ENCODE measurements around the gene AGPAT1. TPM values are rescaled to one million over a fixed set of nuclear protein-coding genes. Genes with fewer than 3 reads are reported as not detected.
"Not testable (repeated sequence)": the region's sequence is repeated elsewhere in the genome, so short reads cannot be mapped to it uniquely, and the experiment has no call there.

Gene AGPAT1
- total RNA-seq, 1 experiment from 2014 or later, result 108 TPM

GRCh38 chr6:32188381-32189068 lies 12.6 kb upstream of the AGPAT1 start:
- Histone ChIP-seq H3K36me3 (ENCODE audit: insufficient read depth, low read length, poor library complexity, severe bottlenecking) (peaks cover 27% of the 10 kb centered on the region), H3K27me3 (replicated peaks; ENCODE audit: insufficient read depth, low read depth, low read length, poor library complexity) (no peaks in the 10 kb centered on the region), H3K27ac (ENCODE audit: low read depth, low read length, poor library complexity, severe bottlenecking) (peak overlapping the region; percentile 94), H3K9me3 (ENCODE audit: low read depth, low read length, poor library complexity, severe bottlenecking) (no peaks in the 10 kb centered on the region), H3K4me1 (ENCODE audit: insufficient read depth, low read length, poor library complexity, severe bottlenecking) (peaks cover 20% of the 10 kb centered on the region), H3K4me3 (ENCODE audit: low read depth, low read length, poor library complexity, severe bottlenecking) (peak overlapping the region; percentile 69)
- TF ChIP-seq EZH2 (IDR thresholded peaks at IDR 0.05; ENCODE audit: borderline replicate concordance, low read depth, low read length, poor library complexity, severe bottlenecking) (no peak), CTCF (conservative IDR thresholded peaks at IDR 0.05; ENCODE audit: low read depth, low read length) (no peak)
- intact Hi-C loops (cut with micrococcal nuclease; ENCODE audit: unreplicated experiment), result no loop called here
- no TSS peak for BruUV-seq (replicated peaks)
- no peak for DNase-seq (ENCODE audit: low spot score)
- ChIA-PET POLR2A (ENCODE audit: low non-redundant PET) (no interaction called here), CTCF (no interaction called here)

- CTCF ChIA-PET; DNase-seq (ENCODE audit: low spot score); POLR2A ChIA-PET (ENCODE audit: low non-redundant PET); H3K9me3 ChIP-seq (ENCODE audit: low read depth, low read length, poor library complexity, severe bottlenecking); intact Hi-C loops (cut with micrococcal nuclease; ENCODE audit: unreplicated experiment); H3K27me3 ChIP-seq (replicated peaks; ENCODE audit: insufficient read depth, low read depth, low read length, poor library complexity); BruUV-seq (replicated peaks): not testable (repeated sequence)
- peak overlapping the region; percentile 69 for H3K4me3 ChIP-seq (ENCODE audit: low read depth, low read length, poor library complexity, severe bottlenecking)
- H3K36me3 ChIP-seq (ENCODE audit: insufficient read depth, low read length, poor library complexity, severe bottlenecking), result peaks cover 33% of the 10 kb centered on the region
- H3K27ac ChIP-seq (ENCODE audit: low read depth, low read length, poor library complexity, severe bottlenecking), result peak overlapping the region; percentile 94
- H3K4me1 ChIP-seq (ENCODE audit: insufficient read depth, low read length, poor library complexity, severe bottlenecking), result peaks cover 18% of the 10 kb centered on the region
These were observed 12.0 kb upstream of the AGPAT1 start for GRCh38 chr6:32187725-32188380.

GRCh38 chr6:32187009-32187709 lies 11.3 kb upstream of the AGPAT1 start:
- Histone ChIP-seq H3K4me1 (ENCODE audit: insufficient read depth, low read length, poor library complexity, severe bottlenecking) (peaks cover 11% of the 10 kb centered on the region), H3K27me3 (replicated peaks; ENCODE audit: insufficient read depth, low read depth, low read length, poor library complexity) (no peaks in the 10 kb centered on the region), H3K9me3 (ENCODE audit: low read depth, low read length, poor library complexity, severe bottlenecking) (no peaks in the 10 kb centered on the region), H3K27ac (ENCODE audit: low read depth, low read length, poor library complexity, severe bottlenecking) (peak overlapping the region; percentile 32), H3K36me3 (ENCODE audit: insufficient read depth, low read length, poor library complexity, severe bottlenecking) (peaks cover 39% of the 10 kb centered on the region), H3K4me3 (ENCODE audit: low read depth, low read length, poor library complexity, severe bottlenecking) (no peak overlapping the region)
- no peak for TF ChIP-seq CTCF (conservative IDR thresholded peaks at IDR 0.05; ENCODE audit: low read depth, low read length)
- no peak for TF ChIP-seq EZH2 (IDR thresholded peaks at IDR 0.05; ENCODE audit: borderline replicate concordance, low read depth, low read length, poor library complexity, severe bottlenecking)
- DNase-seq (ENCODE audit: low spot score), result no peak
- CTCF ChIA-PET, result no interaction called here
- no TSS peak for BruUV-seq (replicated peaks)
- intact Hi-C loops (cut with micrococcal nuclease; ENCODE audit: unreplicated experiment), result no loop called here
- POLR2A ChIA-PET (ENCODE audit: low non-redundant PET), result no interaction called here

GRCh38 chr6:32186151-32186840 lies 10.4 kb upstream of the AGPAT1 start:
- POLR2A ChIA-PET (ENCODE audit: low non-redundant PET), result interaction anchor here (0.7 kb wide), 1 partner anchor 1455 kb away, joined by 8 read pairs; no protein-coding TSS in a partner anchor
- CTCF ChIA-PET; H3K4me3 ChIP-seq (ENCODE audit: low read depth, low read length, poor library complexity, severe bottlenecking); H3K9me3 ChIP-seq (ENCODE audit: low read depth, low read length, poor library complexity, severe bottlenecking); H3K4me1 ChIP-seq (ENCODE audit: insufficient read depth, low read length, poor library complexity, severe bottlenecking); H3K27me3 ChIP-seq (replicated peaks; ENCODE audit: insufficient read depth, low read depth, low read length, poor library complexity); intact Hi-C loops (cut with micrococcal nuclease; ENCODE audit: unreplicated experiment); BruUV-seq (replicated peaks); DNase-seq (ENCODE audit: low spot score): not testable (repeated sequence)
- peaks cover 43% of the 10 kb centered on the region for H3K36me3 ChIP-seq (ENCODE audit: insufficient read depth, low read length, poor library complexity, severe bottlenecking)
- peak overlapping the region; percentile 42 for H3K27ac ChIP-seq (ENCODE audit: low read depth, low read length, poor library complexity, severe bottlenecking)

- CTCF ChIA-PET, result interaction anchor here (0.6 kb wide), 2 partner anchors 644 to 1859 kb away, joined by 4 to 6 read pairs; no protein-coding TSS in a partner anchor
- H3K4me1 ChIP-seq (ENCODE audit: insufficient read depth, low read length, poor library complexity, severe bottlenecking); intact Hi-C loops (cut with micrococcal nuclease; ENCODE audit: unreplicated experiment); H3K4me3 ChIP-seq (ENCODE audit: low read depth, low read length, poor library complexity, severe bottlenecking); H3K27me3 ChIP-seq (replicated peaks; ENCODE audit: insufficient read depth, low read depth, low read length, poor library complexity); BruUV-seq (replicated peaks); H3K9me3 ChIP-seq (ENCODE audit: low read depth, low read length, poor library complexity, severe bottlenecking): not testable (repeated sequence)
- Histone ChIP-seq H3K36me3 (ENCODE audit: insufficient read depth, low read length, poor library complexity, severe bottlenecking) (peaks cover 45% of the 10 kb centered on the region), H3K27ac (ENCODE audit: low read depth, low read length, poor library complexity, severe bottlenecking) (peak overlapping the region; percentile 42)
- DNase-seq (ENCODE audit: low spot score), result peak; percentile 90
- POLR2A ChIA-PET (ENCODE audit: low non-redundant PET), result interaction anchor here (0.6 to 0.7 kb wide), 2 partner anchors 1114 to 1455 kb away, joined by 3 to 8 read pairs; no protein-coding TSS in a partner anchor
These were observed 9.8 kb upstream of the AGPAT1 start for GRCh38 chr6:32185681-32186131.
